ENCODE data around the gene AXIN1. TPM values are rescaled to one million over a fixed set of nuclear protein-coding genes. Genes with fewer than 3 reads are reported as not detected.

Gene AXIN1
- total RNA-seq, 4 donors from 2014 or later, result 11.1 to 19.0 (median 15.0) TPM

DNA sequence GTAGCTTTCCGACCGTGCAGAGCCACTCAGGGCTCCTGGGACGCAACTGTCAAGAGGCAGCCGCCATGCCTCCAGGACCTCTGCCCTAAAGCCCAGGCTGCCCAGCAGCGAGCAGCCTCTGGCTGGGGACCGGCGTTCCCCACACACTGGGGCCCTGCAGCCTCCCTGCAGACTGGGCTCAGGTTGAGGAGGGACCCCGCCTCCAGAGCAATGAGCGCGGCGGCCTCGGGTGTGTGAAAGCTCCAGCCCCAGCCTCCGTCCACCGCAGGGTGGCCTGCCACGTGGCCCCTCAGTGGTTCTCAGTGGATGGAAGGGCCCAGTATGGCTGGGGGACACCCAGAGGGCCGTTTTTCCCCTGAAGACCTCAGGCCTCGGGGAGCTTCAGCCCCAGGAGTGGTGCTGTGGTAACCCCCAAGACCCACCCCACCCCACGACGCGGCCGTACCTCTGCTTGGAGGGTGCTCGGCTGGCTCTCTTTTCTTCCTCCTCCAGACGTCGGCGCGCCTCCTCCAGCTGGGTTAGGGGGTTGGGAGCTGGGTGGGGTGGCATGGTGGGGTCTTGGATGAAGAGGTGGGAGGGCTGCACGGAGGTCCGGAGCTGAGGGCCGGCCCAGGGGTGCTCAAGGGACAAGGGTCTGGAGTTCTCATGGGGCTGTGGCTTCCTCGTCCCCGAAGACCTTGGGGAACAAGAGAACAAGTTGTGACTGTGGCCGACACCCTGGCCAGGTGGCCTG, 59.3 kb downstream of the AXIN1 start:
- TF ChIP-seq, protein P1, sequence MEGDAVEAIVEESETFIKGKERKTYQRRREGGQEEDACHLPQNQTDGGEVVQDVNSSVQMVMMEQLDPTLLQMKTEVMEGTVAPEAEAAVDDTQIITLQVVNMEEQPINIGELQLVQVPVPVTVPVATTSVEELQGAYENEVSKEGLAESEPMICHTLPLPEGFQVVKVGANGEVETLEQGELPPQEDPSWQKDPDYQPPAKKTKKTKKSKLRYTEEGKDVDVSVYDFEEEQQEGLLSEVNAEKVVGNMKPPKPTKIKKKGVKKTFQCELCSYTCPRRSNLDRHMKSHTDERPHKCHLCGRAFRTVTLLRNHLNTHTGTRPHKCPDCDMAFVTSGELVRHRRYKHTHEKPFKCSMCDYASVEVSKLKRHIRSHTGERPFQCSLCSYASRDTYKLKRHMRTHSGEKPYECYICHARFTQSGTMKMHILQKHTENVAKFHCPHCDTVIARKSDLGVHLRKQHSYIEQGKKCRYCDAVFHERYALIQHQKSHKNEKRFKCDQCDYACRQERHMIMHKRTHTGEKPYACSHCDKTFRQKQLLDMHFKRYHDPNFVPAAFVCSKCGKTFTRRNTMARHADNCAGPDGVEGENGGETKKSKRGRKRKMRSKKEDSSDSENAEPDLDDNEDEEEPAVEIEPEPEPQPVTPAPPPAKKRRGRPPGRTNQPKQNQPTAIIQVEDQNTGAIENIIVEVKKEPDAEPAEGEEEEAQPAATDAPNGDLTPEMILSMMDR (IDR thresholded peaks at IDR 0.05; ENCODE audit: low read depth), result no peak

DNA sequence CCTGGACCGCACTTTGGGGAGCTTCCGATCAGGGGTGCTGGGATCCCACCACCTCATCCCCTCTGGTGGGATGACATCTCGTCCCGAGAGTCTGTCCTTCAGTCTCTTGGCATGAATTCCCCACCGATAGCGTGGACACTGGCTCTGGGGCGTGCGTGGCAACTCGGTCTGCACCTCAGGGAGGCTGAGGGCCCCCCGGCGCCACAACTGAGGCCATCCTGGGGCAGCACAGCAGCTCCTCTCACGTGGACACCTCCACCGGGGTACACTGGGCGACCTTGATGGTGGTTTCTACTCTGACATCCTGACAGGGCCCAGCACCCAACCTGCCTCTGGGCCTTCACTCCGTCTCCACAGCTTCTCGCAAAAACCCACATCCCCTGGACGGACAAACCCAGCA, 61.0 kb downstream of the AXIN1 start:
- TF ChIP-seq, protein P1 (IDR thresholded peaks at IDR 0.05; ENCODE audit: low read depth), result no peak

DNA sequence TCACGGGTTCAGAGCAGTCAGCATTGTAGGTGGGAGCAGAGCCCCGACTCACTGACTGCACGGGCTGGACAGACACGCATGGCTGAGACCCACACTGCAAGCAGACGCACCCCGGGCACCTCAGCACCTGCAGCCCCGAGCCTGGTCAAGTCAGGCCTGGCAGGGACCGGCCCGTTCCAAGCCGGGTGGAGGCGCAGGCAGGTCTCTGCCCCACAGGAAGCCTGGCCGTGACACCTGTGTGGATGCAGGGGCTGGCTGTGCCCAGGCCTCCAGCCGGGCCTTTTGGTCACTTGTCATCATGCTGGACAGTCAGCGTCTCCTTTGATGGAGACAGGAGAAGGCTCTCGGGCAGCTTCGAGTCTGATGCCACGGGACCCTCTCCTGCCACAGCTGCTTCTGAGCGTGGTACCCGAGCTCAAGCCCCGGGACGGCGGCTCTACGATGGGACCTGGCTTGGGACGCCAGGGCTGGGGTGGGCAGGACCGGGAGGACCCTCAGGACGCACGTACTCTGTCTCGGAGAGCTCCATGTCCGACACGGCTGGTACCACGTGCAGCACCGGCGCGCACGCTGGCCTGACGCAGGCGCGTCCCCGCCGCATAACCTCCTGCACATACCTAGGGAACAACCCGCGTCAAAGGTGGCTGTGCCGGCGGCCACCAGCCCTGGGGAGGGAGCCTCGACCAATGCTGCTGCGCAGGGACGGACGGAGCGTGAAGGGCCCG, 61.7 kb downstream of the AXIN1 start:
- TF ChIP-seq, protein P1 (IDR thresholded peaks at IDR 0.05; ENCODE audit: low read depth), result no peak

GRCh38 chr16:290015-290680, 62.4 kb downstream of the AXIN1 start:
- TF ChIP-seq, protein P1 (IDR thresholded peaks at IDR 0.05; ENCODE audit: low read depth), result no peak

- TF ChIP-seq, protein P1 (IDR thresholded peaks at IDR 0.05; ENCODE audit: low read depth), result no peak
Measured at GRCh38 chr16:289395-289997, 63.0 kb downstream of the AXIN1 start.

- TF ChIP-seq, protein P1 (IDR thresholded peaks at IDR 0.05; ENCODE audit: low read depth), result no peak
Measured at GRCh38 chr16:287981-288920, 64.3 kb downstream of the AXIN1 start.
